Activated CD8-positive, alpha-beta memory T cell treated with anti-CD3 and anti-CD28 coated beads, Interleukin-2, amount 50 U/mL, for 48 hours (primary cell): ENCODE measurements around the gene RNF157.

Experiments
- DNase-seq: peaks from one replicate; pipeline ENCODE4 v3.0.0-alpha.2; 2020

The RNF157 gene

DNA sequence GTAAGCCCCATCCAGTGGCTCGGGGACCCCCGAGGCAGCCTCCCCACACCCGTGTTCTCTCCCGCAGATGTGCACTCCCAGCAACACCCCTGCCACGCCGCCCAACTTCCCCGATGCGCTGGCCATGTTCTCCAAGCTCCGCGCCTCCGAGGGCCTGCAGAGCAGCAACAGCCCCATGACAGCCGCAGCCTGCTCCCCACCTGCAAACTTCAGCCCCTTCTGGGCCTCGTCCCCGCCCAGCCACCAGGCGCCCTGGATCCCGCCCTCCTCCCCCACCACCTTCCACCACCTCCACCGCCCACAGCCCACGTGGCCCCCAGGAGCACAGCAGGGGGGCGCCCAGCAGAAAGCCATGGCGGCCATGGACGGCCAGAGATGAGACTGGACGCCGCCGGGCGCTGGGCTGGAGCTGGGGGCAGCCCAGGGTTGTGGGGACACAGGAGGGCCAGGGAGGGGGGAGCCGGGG, 29.9 kb upstream of the RNF157 start:
- DNase-seq: peak; percentile 81

DNA sequence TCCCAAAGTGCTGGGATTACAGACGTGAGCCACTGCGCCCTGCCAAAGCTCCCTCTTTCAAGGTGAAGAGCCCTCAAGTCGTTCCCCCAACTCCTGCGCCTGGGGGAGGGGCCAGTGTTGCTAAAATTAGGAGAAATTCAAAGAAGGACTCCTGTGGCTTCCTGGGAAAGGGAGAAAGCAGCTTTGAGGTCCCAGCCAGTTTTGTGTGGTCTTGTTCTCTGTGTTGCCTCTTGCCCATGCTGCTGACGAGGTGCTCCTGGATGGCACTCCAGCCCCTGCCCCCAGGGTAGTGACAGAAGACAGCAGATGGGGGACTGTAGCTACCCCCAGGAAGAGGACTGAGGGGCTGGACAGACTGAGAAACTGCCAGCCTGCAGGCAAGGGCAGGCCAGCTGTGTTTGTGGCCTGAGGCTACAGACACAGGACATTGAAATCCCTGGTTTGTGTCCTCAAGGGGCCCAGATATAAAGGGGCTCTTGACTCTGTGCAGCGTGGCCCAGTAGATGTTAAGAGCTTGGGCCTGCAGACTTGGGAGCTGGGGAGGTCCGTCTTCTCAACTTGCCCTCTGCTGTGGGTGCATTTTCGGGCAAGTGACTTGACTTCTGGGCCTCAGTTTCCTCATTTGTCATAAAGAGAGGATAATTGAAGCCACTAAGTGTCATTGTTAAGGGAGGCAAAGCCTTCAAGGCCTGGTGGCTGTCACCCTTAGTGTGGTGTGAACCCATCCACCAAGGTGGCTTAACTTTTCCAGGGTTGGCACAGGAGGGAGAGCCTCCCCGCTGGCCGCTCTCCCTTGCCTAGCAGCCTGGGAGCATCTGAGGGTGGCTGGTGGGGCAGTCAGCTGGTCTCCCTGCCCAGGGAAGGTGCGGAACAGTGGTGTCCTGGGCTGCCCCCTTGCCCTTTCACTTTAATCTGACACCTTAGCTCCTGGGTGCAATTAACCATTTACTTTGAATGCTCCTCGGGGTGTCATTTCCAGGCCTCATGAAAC, 29.0 kb upstream of the RNF157 start:
- peak; percentile 68 for DNase-seq

DNA sequence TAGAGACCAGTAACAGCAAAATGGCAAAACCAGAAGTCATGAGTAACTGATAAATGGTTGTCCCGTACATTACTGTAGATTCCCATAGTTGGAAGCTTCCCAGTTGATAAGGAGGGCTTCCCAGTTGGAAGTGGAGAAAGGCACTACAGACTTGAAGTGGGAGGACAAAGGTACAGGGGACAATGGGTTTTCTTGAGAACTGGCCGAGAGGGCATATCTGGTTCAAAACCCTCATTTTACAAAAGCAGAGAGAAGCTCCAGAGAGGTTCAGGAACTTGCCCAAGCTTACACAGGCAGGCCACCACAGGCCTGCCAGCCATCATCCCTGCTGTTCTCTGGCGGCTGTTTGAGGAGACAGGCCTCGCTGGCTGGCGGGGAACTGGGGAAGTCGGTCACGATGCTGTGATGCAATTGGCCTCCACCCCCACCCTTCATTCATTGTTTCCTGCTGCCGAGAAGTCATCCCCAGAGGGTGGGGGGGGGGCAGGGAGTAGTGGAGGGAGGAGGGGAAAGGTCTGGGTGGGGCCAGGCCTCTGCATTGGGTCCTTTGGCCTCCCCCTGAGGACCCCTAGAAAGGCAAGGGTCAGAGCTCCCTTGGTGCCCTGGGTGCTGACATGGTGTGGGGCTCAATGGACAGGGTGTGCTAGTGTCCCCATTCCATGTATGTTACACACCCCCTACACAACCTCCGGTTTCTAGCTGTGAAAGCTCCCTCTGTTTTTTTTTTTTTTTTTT, 27.9 kb upstream of the RNF157 start:
- DNase-seq: peak; percentile 86

DNA sequence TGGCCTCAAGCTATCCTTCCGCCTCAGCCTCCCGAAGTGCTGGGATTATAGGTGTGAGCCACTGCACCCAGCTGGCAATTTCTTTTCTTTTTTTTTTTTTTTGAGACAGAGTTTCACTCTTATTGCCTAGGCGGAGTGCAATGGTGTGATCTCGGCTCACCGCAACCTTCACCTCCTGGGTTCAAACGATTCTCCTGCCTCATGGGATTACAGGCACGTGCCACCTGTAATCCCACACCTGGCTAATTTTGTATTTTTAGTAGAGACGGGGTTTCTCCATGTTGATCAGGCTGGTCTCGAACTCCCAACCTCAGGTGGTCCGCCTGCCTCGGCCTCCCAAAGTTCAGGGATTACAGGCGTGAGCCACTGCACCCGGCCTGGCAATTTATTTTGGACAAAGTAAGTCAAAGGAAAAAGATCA, 27.3 kb upstream of the RNF157 start:
- peak; percentile 67 for DNase-seq

DNA sequence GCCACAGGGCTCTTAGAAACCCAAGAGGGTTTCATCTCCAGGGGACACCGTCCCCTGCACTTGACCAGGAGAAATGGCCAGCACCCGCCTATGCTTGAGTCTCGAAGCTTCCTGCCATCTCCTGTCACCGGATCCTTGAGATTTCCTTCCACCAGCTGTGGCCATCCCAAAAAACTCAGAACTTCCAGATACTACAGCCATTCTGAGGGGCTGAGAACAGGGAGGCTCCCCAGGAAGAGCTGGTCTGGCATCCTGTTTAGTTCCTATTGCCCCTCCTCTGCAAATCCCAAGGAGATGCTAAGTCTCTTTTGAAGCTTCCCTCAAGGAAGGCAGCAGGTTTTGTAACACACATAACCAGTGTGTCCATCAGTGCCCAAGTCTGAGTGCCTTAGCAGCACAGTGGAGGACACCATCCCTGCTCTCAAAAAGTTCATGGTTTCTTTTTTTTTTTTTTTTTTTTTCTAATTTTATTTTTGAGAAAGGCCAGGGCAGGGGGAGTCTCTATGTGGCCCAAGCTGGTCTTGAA, 26.8 kb upstream of the RNF157 start:
- DNase-seq: no peak

DNA sequence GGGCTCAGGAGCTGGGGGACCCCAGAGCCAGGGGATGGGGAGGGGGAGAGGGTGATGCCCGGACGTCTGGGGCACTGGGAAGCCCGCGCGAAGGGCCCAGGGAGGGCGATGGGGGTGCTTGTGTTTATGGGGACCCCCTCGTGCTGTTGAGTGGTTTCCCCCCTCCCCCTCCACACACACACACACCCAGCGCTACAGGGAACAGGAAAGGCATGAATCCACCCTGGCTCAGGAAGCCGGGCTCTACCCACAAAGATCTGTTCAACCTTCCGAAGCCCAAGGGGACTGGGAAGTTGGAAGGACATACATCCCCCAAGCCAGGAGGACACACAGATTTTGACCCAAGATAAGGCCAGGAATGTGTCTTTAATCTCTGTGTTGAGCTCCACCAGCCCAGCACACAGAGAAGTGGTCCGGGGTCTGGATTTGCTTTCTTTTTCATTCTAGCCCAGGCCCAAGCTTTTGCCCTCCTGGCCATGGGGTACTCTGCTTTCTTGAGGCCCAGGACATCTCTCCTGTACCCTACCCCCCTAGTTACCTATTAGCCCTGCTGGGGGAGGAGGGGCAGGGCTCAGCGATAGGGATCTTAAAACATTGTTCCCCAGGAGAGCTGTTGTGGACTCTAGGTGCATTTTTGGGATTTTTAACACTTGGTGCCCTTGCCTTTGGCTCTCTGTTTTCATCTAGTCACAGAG, 26.1 kb upstream of the RNF157 start:
- peak; percentile 69 for DNase-seq

DNA sequence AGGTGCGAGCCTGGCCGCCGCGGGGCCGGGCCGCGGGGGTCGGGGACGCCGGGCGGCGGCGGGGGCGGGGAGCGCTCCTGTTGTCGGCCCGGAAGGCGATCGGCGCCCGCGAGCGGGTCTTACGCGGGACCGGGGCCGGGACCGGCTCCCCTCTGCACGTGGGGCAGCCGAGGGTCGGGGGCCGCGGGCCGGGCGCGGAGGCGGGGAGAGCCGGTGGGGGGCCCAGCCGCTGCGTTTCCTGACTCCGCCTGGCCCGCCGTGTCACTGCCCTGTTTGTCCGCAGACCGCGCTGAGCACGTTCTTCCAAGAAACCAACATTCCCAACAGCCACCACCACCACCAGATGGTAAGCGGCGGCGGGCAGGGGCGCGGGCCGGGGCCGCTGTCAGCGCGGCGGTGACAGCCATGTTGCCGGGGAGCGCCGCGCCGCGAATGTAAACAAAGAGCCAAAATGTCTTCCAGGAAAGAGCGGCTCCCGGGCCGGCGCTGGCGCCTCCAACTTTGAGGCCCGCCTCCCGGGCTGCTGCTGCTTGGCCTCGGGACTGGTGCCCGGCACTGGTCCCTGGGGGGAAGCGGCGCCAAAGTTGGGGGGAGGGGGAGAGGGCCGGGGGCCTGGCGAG, 25.4 kb upstream of the RNF157 start:
- peak; percentile 82 for DNase-seq

DNA sequence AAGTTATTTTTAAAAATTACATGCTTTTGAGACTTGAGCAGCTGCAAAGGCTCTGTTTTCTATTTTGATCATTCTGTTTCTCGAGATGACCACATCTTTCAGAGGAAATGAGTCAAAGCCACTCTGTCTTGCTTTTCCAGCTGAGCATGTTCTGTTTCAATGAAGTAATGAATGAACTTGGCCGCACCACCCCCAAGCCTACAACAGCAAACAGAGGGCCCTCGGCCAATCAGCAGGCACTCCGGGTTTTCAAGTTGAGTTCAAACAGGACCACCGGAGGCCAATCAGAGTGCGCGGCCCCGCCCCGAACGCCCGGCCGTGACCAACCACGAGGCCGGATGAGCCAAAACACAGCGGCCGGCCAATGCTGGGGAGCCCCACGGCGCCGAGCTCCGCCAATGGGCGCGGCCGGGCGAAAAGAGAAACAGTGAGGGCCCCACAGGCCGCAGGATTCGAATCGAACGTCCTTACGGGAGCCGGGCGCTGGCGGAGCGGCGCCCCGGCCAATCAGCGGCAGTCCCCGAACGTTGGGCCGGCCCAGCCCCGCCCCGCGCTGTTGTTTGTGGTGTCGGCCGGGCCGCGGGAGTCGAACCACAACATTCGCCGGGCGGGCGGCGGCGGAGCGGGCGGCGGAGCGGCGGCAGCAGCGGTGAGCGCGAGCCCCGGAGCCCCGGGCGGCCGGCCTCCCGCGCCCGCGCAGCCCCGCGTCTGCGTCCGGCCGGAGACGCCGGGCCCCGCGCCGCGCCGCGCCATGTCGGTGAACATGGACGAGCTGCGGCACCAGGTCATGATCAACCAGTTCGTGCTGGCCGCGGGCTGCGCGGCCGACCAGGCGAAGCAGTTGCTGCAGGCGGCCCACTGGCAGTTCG, 24.7 kb upstream of the RNF157 start, which contains the start of gene UBALD2:
TSS of gene UBALD2 (plus strand) at position 594 of the 869 bp plus-strand sequence. CDS start at position 752, 158 bp downstream.
- peak; percentile 98 for DNase-seq

DNA sequence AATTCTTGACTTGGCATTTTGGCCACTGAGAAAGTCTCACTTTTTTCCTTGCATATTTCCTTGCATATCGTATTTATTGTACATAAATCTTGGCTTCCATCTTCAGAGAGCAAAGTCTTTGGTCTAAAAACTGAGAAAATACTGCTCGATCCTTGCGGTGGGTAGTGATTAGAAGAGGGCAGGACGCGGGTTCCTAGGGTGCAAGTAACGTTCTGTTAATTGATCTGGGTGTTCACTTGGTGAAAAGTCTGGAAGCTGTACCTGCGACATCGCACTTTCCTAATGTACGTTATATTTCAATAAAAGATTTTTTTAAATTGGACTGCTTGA, 24.1 kb upstream of the RNF157 start:
- DNase-seq: no peak

DNA sequence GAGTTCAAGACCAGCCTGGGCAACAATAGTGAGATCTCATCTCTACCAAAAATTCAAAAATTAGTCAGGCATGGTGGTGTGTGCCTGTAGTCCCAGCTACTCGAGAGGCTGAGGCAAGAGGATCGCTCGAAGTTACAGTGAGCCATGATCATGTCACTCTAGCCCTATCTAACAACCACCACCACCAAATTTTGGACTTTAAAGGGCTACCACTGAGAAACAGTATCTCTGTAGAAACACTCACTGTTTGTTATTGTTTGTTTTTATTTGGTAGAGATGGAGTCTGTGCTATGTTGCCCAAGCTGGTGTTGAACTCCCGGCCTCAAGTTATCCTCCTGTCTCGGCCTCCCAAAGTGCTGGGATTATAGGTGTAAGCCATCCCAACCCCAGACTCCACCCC, 23.6 kb upstream of the RNF157 start:
- DNase-seq: no peak

DNA sequence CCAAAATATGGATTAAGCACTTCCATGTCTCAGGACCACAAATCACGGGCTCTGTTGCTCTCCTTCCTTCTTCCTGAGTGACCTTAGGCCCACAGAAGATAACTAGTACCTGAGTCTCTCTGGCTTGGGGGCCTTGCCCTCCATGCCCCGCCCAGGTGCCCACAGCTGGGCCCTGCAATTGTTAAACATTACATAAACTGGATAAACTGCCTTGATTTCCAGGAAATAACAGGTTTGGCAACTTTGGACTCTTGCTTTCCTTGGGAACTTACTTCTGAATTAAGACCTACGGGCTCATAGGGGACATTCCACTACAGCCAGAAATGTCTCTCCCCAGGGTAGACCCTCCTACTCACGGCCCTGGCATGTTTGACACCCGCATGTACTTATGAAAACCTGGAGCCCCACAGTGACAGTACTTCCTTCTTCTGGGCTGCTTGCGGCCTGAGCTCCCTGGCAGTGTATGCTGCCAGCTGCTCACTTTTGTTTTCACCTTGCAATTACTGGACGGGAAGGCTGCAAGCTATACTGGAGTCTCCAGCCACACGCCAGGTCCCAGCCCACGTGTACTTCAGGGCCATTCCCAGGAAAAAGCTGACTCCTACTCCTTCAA, 22.5 kb upstream of the RNF157 start:
- DNase-seq: peak; percentile 65

DNA sequence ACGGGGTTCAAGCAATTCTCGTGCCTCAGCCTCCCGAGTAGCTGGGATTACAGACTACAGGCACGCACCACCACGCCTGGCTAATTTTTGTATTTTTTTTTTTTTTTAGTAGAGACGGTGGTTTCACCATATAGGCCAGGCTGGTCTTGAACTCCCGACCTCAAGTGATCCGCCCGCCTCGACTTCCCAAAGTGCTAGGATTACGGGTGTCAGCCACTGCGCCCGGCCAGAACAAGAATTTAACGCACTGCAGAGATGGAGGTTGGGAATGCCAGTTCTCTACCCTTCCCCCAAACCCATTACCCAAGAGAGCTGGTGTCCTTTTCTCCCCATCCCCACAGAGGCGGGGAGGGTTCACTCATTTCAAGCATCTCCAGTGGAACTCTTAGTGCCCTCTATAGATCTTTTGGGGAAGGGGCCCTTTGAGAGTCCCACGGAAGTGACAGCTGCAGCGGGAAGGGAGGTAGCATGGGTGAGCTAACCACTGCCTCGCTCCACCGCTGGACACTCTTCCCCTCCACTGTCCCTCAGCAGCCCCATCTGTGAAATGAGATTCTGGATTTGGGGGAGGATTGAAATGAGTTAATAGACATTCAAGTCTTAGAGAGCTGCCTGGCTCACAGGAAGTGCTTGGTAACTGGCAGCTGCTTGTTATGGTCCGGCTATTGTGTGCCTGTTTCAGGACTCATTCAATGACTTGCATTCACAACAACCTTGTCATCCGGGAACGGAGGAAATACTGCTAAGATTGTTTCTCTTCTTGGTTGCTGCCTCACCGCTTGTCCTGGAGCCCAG, 21.3 kb upstream of the RNF157 start:
- no peak for DNase-seq

DNA sequence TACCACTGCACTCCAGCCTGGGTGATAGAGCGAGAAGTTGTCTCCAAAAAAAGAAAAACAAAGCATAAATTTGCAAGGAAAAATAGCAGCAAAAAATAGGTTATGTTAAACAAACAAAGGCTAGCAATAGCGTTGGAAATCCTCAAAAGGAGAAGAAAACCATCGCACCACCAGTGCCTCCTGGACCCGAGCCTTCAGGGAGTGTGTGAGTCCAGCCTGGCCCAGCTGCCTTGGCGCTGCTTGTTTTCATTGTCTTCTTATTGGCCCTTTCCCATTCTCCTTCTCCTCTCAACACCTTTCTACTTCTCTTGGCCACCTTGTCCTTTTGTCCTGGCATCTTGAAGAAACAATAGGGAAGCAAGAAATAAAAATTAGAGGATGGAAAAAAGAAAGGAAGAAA, 20.4 kb upstream of the RNF157 start:
- DNase-seq: no peak

DNA sequence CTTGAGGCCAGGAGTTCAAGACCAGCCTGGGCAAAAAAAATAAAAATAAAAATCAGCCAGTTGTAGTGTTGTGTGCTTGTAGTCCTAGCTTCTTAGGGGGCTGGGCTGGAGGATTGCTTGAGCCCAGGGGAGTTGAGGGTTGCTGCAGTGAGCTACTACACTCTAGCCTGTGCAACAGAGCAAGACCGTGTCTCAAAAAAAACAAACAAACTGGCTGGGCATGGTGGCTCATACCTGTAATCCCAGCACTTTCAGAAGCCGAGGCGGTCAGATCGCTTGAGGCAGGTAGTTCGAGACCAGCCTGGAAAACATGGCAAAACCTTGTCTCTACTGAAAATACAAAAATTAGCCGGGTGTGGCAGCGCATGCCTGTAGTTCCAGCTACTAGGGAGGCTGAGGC, 19.9 kb upstream of the RNF157 start:
- DNase-seq: no peak

DNA sequence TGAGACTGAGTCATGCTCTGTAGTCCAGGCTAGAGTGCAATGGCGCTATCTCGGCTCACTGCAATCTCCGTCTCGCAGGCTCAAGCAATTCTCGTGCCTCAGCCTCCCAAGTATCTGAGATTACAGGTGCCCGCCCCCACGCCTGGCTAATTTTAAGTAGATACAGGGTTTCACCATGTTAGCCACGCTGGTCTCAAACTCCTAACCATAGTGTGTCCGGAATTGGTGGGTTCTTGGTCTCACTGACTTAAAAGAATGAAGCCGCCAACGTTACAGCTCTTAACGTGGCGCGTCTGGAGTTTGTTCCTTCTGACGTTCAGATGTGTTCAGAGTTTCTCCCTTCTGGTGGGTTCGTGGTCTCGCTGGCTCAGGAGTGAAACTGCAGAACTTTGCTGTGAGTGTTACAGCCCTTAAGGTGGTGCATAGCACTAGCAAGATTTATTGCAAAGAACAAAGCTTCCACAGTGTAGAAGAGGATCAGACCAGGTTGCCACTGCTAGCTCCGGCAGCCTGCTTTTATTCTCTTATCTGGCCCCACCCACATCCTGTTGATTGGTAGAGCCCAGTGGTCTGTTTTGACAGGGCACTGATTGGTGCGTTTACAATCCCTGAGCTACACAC, 16.2 kb upstream of the RNF157 start:
- peak; percentile 82 for DNase-seq

DNA sequence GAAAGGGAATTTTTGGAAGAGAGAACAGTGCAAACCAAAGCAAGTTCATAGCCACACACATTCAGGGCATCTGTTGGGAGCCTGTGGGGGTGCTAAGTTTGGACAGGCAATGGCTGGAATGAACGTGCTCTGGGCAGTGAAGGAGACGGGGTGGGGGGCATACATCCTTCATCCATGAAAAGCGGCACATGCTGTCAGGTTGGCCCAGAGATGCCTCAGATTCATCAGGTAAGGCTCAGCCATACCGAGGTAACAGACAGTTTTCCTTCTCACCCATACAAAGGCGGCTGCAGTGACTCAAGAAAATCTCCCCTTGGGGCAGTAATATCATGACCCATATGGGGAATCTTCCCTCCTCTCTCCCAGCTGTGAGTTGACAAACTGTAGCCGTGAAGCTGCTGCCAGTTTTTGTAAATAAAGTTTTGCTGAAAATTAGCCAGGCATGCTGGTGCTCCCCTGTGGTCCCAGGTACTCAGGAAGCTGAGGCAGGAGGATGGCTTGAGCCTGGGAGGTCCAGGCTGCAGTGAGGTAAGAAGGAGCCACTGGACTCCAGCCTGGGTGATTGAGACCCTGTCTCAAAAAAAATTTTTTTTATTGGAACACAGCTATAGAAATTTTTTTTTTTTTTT, 15.6 kb upstream of the RNF157 start:
- peak; percentile 62 for DNase-seq

DNA sequence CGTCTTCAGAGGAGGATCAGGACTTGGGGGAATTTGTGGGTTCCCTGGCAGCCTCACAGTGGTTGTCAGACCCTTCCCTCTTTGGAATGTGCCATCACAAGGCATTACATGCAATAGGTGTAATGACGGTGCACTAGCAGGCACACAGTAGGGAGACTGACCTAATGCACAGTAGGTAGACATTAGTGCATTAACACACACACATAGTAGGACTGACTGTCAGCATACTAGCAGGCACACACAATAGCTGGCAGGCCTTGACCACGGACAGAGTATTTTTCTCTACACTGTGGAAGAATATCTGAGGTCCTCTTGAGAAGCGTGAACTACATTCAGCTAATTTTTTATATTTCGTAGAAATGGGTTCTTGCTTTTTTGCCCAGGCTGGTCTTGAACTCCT, 14.0 kb upstream of the RNF157 start:
- DNase-seq: peak; percentile 32

DNA sequence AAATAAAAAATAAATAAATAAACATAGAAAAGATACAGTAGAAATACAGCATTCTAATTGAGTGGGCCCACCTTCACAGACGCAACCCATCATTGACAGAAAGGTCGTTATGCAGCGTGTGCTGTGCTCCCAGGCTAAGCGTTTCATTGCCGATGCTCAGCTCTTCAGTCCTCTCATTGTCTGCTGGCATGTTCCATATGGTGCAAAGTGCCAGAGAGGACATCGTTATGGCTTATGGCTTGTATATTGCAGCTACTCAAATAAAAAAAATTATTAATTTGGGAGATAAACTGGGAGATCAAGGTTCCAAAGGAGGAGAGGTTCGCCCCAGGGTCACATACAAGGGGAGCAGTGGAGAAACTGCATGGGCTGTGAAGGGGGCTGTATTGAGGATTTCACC, 13.5 kb upstream of the RNF157 start:
- no peak for DNase-seq
